ENCODE data around the gene NIM1K.
"Not testable (repeated sequence)": the region's sequence is repeated elsewhere in the genome, so short reads cannot be mapped to it uniquely, and the experiment has no call there.

Gene NIM1K

DNA sequence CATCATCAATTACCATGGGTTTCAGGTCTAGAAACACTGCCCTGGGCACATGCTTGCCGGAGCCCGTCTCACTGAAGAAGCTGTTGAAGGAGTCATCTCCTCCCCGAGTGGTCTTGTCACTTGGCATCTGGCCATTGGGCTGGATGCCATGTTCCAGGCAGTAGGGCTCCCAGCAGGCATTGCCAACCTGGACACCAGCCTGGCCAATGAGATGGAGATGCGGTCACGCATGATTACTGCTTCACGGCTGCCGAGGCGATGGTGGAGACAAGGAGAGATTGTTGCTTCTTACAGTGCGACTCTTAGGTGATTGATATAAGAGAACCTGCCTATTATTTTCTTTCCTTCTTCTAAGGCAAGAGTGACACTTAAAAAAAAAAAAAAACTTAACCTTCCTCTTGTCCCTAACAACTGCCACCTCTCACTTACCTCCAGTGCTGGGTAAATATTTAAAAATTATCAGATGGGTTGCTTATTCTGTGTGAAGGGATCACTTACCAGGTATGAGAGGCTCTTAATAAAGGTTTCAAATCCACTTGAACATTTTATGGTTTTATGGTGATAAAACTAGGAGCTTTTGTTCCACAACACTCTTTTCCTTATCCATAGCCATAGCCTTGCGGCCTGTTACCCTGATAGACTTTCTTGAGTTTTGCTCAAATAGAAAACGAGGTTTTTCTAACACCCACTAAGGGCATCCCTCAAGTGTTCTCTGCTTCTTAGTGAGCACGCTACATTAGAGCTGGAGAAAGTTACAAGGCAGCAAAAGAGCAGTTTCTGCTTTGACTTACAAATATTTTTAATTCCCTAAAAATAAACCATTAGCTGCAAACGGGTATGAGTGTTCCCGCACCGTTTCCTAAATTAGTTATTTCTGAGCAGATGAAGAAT lies 41.2 kb downstream of the NIM1K start:
- peak; percentile 11 for DNase-seq

DNA sequence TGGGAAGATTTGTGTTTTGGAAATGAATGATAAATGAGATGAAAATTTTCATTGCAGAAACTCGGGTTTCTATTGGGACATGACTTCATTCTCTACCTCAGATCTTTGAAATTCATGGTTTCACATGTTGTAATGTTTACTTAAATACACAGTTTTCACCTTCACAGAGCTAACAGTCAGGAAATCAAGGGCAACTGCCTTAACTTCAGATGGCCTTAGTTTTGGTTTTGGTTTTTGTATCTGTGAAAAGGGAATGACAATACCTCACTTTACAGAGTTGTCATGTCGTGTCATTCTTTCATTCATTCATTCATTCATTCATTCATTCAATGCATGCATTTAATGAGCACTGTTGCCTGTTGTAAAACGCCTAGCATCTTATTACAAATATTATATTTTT lies 41.9 kb downstream of the NIM1K start:
- no peak for DNase-seq

DNA sequence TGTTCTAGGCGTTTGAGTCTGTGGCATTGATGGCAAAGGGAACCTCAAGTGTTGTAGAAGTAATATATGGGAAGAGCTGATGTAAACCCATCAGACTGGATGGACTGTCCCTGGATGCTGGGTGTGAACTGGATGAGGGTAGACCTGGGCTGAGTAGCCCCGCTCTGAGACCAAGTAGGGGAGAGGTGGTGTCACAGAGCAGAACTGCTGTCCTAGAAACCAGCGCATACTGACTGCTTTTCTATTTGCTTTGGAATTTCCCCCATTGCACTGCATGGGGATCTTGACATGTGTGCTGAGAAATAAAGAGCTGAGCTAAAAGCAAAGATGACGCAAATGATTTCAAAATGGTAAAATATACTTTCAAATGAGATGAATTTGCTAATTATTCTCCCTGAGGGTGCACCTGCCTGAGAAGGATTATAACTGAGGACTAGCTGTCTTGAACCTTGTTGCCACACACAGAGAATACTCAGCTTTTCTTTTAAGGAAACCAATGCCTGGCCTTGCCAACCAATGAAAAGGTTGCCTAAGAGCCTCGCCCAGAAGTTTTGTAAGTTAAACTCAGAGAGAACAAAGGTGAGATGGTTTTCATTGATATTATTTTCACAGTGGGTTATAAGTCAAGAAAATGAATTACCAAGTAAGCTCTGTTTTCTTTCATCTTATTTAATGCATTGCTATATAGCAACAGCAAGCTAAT lies 44.8 kb downstream of the NIM1K start:
- DNase-seq: no peak

DNA sequence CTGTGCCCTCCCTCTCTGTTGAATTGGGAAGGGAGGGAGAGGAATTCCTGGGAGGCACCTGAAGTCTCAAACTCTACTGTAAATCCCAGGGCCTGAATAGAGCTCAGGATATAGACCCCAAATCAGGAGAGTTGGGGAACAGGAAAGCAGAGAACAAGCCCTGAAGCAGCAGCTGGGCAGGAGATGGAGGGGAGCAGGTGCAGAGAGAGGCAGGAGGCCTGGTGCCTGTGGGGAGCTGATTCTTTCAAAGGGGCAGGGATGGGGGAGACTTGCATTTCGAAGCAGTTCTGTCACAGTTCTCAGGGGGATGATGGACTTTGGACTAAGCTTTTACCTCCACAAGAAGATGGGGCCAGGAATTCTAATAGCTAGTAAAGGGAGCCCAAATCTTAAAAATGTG lies 50.2 kb downstream of the NIM1K start:
- no peak for DNase-seq

DNA sequence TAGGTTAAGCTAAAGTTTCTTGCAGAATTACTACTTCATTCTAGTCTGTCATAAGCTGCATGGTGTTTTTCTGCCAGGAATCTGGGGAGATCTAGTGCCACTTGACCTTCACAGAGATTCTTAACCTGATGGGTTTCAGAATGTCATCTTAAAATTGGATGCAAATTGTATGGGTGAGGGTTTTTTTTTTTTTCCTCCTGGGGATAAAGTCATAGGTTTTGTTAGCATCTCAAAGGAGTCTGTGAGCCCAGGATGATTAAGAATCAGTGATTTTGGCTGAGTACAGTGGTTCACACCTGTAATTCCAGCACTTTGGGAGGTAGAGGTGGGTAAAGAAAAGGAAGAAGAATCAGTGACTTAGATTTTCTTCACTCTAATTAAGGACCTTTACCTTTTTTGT lies 51.2 kb downstream of the NIM1K start:
- DNase-seq: no peak

DNA sequence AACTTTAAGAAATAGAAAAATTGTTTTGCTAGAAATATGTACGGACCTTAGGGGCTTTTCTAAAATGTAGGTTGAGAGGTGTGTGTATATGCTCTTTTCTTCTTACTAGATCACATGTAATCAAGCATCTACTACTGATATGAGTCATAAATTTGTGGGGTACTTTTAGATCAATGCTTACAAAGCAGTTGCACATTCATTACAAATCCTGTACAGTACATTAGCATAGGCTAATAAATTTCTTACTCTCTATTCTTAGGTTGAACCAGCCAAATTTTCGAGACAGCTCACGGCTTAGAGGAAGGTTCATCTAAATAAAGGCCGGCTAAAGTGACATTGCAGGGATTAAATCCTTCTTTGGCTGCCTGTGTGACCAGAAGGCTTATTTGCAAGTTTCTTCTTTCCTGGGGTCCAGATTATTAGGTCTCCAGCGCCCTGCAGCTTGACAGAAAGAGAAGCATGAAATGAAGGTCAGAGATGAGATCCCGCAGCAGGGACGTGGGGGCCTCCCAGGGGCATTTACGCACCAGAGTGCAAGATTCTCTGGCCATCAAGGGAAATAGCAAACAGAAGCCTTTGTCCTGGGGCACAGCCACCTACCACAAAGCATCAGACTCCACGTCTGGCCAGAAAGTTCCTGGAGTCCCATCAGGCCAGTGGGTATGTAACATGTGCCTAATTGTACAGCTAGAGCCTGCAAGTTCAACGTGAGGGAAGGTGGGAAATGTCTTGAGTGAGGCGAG lies 53.0 kb downstream of the NIM1K start:
- no peak for DNase-seq

DNA sequence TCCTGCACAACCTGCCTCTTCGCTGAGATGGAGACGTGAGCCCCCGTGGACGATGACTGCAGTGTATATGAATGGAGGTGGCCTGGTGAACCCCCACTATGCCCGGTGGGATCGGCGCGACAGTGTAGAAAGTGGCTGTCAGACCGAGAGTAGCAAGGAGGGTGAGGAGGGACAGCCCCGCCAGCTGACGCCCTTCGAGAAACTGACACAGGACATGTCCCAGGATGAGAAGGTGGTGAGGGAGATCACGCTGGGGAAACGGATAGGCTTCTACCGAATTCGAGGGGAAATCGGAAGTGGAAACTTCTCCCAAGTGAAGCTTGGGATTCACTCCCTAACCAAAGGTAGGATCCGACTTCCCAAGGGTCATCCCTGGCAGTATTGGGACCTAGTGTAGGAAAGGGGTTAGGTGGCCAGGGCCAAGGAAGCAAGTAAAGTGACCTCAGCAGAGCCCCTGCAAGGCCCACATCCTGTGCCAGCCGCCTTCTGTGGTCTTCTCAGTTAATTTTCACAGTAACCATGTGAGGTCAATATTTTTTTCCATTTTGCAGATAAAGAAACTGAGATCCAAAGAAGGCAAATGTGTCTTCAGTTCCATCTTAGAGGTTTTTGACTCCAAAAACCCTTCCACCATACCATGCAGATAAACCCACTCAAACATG lies 53.8 kb downstream of the NIM1K start:
- DNase-seq: no peak

DNA sequence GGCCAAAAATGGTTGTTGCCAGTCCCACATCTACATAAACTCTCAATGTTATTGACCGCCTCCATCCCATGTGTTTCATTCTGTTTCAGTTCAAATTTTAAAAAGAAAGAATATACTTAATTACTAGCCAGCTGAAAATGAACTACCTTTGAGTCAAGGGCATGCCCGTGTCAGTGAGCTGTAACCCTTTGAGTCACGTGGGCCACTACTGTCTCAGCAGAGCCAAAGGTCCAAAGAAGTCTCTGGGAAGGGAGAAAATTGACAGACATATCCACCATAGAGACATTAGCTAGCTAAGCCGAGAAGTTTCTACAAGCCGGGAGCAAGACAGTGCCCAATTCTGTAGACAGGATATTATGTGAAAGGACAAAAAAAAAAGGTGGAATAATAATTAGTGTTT lies 59.7 kb downstream of the NIM1K start:
- DNase-seq: no peak

DNA sequence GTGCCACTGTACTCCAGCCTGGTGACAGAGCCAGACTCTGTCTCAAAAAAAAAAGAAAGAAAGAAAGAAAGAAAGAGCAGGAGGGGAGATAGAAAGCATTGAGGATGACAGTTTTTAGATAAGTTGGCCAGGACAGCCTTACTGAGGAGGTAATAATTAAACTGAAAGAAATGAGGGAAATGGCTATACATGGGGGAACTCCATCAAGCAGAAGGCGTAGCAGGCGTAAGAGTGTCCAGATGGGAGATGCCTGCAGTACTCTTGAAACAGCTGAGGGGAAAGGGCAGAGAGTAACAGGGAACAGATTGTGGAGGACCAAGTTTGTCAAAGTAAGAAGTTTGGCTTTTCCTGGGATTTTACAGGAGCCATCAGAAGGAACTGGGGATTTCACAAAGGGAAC lies 63.7 kb downstream of the NIM1K start:
- no peak for DNase-seq

DNA sequence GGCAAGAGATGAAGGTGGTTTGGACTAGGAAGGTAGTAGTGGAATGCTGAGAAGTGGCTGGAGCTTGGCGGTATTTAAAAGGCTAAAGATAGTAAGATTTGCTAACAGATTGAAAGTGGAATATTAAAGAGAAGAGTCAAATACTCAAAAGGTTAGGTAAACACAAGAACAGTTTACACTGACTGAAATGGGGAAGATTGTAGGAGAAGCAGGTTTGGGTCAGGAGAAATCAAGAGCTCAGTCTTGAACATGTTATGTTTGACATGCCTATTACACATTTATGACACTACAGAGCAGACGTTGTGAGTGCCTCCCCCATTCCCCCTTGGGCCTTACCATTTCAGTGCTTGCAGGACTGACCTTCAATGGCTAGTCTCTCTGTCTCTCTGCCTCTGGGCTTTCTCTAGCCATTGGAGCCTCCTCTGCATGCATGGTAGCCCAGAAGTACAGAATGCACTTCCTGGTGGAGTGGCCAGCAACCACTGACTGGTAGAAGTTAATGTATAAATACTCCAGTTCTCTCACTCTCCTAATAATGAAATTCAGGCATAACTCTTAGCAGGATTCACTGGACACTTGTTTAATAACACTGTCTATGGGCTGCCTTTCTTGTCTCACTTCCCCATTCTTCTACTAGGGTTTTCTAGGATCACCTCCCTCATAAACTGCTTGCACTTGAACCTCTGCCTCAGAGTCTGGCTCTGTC lies 64.4 kb downstream of the NIM1K start:
- no peak for DNase-seq

DNA sequence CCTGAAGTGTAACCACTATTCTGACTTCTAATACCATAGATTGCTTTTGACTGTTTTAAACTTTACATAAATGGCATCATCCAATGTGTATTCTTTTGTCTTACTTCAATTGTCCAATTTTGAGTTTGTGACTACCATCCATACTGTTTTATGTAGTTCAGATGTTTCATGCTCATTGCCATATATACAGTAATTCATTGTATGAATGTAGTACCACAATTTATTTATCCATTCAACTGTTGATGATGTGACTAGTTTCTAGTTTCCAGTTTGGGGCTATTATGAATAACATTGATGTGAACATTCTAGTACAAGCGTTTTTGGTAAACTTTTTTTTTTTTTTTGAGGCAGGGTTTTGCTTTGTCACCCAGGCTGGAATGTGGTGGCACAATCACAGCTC lies 66.1 kb downstream of the NIM1K start:
- DNase-seq: no peak

DNA sequence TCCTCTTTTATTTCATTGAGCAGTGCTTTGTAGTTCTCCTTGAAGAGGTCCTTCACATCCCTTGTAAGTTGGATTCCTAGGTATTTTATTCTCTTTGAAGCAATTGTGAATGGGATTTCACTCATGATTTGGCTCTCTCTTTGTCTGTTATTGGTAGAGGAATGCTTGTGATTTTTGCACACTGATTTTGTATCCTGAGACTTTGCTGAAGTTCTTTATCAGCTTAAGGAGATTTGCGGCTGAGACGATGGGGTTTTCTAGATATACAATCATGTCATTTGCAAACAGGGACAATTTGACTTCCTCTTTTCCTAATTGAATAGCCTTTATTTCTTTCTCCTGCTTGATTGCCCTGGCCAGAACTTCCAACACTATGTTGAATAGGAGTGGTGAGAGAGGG lies 70.2 kb downstream of the NIM1K start:
- not testable (repeated sequence) for DNase-seq

DNA sequence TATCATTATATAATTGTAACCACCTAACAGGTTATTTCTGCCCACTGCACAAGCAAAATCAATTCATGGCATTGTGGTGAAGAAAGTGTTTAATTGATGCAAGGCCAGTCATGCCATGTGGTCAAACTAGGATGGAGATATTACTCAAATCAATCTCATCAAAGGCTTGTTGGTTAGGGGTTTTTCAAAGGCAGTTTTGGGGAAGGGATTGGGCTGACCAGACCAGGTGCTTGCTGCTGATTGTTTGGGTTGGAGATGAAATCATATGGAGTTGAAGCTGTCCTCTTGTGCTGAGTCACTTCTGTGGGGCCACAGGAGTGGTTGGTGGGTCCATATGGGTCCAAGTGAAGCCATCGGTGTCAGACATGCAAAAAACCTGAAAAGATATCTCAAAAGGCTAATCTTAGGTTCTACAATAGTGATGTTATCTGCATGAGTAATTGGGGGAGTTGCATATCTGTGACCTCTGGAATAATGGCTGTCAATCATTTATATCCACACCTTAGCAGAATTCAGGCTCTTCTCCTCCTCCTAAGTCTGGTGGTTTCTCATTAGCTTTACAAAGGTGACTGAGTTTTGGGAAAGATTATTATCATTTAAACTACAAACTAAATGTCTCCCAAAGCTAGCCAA lies 76.3 kb downstream of the NIM1K start:
- no peak for DNase-seq

DNA sequence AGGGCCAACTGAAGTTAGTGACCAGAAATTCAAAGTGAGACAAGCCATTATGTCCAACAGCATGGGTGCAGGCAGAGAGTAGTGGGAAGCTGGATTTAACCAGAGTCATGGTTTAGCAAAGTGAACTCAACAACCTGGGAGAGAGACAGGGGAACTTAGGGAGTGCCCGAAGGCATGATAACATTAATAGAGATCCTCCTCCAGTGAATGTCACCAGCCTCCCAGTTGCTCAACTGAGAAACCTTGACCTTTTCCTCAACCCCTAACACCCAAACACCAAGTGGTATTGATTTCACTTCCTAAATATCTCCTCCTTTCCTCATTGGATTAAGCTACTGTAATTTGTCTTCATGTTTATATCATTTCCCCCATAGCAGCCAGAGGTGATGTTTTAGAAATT lies 78.6 kb downstream of the NIM1K start:
- DNase-seq: no peak

DNA sequence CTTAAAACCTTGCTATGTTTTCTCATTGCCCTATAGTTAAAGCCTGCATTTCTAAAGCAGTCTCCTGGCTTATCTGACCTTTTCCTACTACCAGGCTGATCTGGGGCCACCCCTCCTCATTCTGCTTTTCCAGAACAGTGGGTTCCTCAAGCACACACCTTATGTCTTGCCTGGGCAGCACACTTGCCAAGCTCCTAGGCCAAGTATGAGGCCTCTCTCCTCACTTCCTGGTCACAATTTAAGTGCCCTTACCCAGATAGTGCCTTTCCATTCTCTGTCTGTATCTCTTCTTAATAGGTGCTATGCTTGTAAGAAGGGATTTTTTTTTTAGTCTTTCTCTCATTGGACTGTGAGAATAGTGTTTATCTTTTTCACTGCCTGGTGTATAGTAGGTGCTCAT lies 81.5 kb downstream of the NIM1K start:
- DNase-seq: no peak

DNA sequence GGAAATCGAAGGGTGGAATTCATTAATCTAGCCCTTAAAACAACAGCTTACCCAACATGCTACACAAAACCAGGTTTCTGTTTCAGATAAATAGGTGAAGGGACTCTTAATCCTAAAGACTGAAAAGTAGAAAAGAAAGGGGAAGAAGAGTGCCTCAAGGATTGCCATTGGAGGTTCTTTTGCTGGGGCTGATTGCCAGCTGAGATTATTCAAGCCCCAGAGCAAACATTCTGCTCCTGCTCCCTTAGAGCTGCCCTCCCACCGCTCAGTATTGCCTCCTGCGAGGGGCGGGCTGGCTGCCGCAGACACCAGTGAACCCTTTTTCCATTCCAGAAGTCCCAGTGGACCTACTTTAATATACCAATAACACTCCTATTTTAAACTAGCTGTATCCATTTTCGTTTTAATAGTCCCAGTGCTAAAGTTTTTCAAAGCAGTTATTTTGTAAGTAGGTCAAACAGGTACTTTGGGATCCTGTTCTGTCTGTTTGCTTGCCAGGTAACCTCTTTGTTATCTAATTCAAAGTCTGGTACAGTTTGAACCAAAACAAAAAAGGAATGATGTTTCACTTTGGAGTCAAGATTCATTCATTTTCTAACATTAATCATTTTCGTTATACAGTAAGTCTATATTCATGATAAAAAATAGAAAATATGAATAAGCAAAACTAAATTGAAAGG lies 82.5 kb downstream of the NIM1K start:
- DNase-seq: no peak

DNA sequence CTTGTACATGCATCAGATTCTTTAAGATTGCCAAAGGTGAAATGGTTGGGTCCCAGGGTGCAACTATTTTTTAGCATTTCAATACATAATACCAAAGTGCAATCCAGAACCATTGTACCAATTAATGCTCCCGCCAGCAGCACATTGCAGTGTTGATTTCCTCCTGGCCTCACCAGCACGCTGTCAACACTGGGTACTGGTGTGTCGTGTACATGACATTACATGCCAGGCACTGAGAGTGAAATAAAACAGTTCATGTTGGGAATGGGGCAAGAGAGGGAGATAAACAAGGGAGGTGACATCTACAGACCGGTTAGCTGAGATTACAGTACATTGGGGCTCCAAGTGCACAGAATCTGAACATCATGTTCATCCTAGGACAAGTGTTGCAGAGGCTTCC lies 83.4 kb downstream of the NIM1K start:
- DNase-seq: no peak

DNA sequence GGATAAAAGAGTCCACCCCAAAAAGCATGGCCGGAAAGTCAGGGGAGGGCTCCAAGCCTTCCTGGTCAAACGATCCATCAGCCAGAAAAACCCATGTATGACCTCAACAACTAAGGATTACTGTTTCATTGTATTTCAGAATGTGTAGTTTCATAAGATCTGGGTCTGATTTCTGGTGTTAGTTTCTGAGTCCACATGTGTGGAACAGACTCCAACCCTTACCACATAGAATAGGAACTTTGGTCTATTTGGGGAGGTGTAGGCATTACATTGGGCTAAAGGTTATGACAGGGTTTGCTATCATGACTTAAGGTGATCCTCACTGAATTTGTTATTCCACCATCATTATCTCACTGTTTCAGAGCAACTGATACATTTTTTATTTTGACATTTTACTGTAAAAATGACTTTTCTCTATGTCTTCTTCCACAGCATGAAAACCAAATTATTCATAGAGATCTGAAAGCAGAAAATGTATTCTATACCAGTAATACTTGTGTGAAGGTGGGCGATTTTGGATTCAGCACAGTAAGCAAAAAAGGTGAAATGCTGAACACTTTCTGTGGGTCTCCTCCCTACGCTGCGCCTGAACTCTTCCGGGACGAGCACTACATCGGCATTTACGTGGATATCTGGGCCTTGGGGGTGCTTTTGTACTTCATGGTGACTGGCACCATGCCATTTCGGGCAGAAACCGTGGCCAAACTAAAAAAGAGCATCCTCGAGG lies 87.7 kb downstream of the NIM1K start:
- DNase-seq: no peak

DNA sequence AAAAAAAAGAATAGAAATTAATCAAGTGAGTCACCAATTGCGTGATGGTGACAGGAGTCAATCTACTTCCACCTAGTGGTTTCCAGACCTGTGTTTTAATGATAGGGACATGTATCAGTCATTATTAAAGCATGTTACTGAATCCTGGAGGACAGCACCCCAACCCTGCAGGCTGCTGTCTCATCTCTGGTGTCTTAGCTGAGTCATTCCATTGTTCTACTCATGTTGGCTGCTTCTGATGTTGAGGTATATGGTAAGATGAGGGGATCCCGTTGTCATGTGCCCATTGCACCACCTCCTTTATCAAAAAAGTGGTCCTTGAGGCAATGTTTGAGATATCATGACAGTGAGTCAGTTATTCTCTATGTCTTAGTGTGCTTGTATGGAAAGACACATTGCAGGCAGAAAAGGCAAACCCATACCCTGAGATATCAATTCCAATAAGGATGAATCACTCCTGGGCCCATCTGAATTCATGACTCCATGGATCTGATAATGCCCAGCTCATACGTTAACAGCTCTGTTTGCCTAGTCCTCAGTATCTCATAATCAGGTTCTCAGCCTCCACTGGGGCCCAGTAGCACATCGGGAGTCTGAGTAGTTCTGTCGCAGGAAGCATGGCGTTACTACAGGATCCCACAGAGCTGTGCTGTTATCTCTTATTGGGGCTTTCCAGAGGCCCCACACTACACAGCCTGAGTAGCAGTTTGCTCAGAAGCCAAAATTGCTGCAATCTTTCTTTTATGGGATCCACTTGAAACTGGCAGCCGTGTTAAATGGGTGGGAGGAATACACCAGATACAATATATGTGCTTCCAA lies 90.0 kb downstream of the NIM1K start:
- DNase-seq: no peak

DNA sequence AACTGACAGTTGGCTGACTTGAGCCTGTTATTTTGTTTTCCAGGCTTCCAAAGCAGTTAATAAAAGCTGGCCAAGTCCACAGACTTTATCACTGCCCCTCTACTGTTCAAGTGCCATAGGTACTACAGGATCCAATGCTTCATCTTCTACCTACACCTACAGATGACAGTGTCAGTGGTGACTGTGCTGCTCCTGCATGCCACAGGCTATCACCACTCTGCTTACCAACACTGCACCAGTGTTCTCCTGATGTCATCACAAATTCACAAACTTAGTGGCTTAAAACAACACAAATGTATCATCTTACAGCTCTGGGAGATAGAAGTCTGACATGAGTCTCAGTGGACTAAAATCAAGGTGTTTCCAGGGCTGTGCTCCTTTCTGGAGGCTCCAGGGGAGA lies 94.6 kb downstream of the NIM1K start:
- no peak for DNase-seq

Data from COR-L47 (cell line).